Stimulated activated CD4-positive, alpha-beta T cell treated with anti-CD3 and anti-CD28 coated beads, Interleukin-4, amount 100 ng/mL, for 4 hours (primary cell): ENCODE measurements around the gene TMA7B.
A peak's percentile ranks its signal among the peaks of the same experiment; 100 is the strongest.
"Not testable (repeated sequence)": the region's sequence is repeated elsewhere in the genome, so short reads cannot be mapped to it uniquely, and the experiment has no call there.

Source experiments
- DNase-seq, 2 experiments: peaks; one replicate each; pipeline ENCODE4 v3.0.0-alpha.2; 2020

TMA7B gene

DNA sequence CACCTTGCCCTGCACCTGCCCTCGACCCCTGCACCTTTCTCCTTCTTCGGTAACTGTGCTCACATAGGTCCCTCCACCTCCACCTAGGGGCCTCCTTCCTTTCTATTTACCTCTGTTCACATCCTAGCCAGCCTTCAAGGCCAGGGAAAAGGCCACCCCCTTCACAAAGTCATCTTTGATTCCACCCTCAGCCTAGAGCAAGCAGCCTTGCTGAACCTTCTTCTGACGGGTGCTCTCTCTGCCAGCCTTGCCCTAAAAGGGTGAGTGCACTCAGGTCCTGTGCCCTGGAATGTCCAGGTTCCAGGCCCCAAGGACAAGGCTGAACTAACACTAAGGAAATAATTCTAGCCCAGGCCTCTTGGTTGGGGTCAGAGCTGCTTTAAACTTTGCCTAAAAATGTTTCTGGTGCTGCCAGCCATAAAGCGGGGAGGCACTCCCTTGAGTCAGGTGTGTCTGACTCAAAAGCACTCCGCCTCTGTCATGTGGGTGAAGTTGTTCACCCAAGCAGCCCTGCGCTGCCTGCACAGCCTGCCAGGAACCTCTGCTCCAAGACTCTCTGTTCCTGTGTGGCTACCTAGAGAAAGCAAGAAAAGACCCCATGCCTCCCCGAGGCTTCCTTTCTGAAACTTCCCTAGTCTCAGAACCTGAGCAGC, 25.3 kb downstream of the TMA7B start:
- DNase-seq = no peak

DNA sequence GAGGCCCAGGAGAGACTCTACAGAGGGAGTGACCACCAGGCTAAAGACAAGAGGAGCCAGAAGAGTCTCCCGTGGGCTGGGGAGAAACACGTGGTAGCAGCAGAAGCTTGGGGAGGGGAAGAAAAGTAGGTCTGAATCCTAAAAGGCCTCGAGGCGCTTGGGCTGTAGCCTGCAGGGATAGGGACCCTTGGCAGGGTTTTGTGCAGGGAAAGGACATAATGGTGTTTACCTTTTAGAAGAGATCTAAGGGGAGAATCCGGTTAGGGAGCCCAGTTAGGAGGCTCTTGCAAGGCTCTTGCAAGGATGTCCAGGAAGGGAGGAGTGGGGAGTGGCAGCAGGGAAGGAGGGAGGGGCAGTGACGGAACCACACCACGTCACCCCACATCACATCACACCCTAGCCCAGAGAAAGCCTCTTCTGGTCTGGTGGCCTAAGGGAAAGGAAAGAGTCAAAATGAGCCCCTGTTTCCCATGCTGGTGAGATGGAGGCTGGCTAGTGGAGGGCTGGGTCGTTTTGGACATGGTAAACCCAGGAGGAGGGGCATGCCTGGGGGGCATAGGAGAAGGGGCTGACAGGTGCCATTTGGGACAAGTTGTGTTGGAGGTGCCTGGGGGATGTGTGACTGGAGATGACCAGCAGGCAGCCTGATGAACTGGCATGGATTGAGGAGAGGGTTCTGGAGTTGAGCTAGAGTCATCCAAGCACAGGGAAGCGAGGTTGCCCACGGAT, 28.4 kb downstream of the TMA7B start:
- no peak for DNase-seq

DNA sequence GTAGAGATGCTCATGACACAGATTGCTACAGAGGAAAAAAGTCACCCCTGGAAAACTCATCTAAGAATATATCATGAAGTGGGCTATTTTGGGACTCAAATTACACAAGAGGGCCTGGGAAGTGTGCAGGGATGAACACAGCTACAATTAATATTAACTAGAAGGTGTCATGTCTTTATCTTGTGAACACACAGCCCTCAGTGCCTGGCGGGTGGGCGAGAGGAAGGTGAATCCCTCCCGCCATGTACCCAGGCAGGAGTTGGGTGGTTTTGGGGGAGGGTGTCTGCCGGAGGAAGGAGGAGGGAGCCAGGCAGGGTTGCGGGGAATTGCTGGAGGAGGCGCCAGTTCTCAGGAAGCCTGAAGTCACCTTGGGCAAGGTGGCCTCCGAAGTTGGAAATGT, 29.4 kb downstream of the TMA7B start:
- DNase-seq = no peak

DNA sequence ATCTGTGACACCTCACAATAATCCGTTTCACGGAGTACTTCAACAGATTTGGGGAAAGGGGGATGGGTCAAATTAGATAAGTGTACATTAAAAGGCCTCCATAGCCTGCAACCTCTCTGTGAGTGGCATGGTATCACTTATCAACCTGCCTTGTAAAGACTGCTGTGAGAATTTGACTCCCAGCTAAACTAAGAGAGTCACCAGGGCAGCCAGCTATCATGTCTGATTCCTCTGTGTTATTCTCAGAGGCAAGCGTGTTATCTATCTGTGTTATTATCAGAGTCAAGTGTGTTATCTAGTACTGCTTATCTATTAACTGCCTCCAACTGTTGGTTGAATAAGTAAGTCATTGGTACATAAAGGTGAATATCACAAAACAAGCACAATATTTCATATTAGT, 30.5 kb downstream of the TMA7B start:
- no peak for DNase-seq

DNA sequence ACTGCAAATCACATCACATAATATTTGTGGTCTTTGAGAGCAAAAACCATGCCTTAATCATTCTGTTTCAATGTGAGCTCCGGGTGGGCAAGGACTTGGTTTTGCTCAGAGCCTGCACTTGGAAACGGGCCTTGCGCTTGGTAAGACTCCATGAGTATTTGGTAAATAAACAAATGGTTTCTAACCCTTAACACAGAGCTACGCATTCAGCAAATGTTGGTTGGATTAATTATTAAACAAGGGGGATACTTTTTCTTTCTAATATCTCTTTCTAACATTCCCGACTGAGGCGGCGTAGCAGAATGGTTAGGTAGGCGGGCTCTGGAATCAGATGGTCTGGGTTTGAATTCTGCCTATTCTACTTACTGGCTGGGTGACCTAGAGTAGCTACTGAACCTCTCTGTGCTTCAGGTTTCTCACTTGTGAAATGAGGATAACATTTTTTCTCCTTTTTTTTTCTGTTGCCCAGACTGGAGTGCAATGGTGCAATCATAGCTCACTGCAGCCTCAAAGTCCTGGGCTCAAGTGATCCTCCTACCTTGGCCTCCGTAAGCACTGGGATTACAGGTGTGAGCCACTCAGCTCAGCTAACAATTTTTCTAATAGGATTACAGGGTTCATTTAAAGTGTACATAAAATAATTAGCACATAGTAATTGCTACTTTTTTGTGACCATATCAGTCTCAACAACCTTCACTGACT, 31.1 kb downstream of the TMA7B start:
- DNase-seq = no peak

DNA sequence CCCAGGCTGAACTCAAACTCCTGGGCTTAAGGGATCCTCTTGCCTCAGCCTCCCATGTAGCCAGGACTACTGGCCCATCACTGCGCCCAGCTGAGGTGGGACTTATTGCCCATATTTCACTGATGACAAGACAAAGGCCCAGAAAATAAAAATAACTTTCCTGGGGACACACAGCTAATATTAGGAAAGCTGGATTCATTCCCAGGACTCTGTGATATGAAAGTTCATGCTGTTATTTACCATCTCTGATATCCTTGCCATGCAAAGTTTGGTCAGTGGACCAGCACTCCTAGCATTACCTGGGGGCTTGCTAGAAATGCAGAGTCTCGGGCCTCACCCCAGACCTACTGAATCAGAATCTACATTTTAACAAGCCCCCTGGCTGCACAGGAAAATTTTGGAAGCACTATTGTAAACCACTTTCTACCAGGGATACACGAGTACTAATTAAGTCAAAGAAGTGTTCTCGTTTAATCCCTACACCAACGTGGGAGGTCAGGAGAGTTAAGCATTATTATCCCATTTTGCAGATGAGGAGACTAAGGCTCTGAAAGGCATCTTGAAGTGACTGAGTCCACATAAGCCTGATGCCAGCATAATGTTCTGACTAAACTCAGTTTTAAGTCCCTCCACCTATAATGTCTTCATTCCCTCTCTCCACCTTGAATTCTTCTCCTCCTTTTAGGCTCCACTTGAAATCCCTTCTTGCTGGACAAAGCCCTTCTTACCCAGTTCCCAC, 32.1 kb downstream of the TMA7B start:
- no peak for DNase-seq

DNA sequence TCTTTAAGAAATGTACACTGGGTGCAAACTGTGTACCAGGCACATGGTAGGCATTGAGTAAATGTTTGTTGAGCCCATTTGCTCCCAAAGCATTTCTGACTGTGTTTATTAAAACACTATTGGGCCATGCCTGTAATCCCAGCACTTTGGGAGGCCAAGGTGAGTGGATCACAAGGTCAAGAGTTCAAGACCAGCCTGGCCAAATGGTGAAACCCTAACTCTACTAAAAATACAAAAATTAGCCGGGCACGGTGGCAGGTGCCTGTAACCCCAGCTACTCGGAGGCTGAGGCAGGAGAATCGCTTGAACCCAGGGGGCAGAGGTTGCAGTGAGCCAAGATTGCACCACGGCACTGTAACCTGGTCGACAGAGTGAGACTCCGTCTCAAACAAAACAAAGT, 32.7 kb downstream of the TMA7B start:
- not testable (repeated sequence) for DNase-seq

DNA sequence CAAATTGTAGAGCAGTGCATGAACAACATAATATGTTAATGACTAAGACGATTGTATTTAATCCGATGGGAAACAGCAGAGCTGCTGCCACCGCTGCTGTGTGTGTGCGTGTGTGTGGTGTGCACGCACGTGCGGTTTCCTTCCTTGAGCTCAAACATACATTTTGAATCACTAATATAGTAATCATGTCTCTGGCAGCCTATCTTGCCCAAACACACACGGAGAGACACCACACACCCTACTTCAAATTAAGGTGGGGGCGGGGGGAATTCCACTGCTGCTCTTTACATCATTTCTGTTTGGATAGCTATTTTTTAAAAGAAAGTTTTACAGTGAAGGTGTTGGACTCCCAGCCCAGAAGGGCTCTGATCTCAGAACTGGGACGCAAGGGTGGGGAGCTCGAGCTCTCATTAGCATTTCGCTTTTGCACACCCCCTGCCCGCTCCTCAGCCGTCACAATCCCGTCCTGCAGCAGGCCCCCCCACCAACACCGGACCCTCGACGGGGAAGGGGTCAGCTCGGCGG, 33.9 kb downstream of the TMA7B start:
- peak; percentile 32 to 76 for DNase-seq

DNA sequence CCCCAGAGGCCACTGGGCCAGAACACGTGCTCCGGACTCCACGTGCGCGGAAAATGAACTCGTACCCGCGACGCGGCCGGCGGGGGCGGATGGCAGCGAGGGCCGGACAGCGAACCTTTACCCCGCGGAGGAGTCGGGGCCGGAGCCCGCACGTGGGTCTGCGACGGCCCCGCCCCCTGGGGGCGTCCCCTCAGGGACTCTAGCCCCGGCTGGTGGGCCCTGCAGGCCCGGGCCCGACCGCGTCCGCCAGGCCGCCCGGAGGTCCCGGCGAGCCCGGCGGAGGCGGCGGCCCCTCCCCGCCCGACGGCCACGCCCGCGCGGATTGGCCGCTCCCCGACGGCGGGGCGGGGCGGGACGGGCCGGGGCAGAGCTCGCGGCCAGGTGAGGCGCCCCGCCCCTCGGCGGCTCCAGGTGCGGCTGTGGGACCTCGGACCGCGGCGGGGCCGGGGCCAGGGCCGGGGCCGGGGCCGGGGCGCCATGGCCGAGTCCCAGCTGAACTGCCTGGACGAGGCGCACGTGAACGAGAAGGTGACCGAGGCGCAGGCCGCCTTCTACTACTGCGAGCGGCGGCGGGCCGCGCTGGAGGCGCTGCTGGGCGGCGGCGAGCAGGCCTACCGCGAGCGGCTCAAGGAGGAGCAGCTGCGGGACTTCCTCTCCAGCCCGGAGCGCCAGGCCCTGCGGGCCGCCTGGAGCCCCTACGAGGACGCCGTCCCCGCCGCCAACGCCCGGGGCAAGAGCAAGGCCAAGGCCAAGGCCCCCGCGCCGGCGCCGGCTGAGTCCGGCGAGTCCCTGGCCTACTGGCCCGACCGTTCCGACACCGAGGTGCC, 34.6 kb downstream of the TMA7B start, which contains the start of gene FAM83F:
FAM83F (plus strand) TSS at position 389 of the 827 bp plus-strand sequence; CDS start at position 478, 89 bp downstream.
- peak; percentile 19 to 55 for DNase-seq

DNA sequence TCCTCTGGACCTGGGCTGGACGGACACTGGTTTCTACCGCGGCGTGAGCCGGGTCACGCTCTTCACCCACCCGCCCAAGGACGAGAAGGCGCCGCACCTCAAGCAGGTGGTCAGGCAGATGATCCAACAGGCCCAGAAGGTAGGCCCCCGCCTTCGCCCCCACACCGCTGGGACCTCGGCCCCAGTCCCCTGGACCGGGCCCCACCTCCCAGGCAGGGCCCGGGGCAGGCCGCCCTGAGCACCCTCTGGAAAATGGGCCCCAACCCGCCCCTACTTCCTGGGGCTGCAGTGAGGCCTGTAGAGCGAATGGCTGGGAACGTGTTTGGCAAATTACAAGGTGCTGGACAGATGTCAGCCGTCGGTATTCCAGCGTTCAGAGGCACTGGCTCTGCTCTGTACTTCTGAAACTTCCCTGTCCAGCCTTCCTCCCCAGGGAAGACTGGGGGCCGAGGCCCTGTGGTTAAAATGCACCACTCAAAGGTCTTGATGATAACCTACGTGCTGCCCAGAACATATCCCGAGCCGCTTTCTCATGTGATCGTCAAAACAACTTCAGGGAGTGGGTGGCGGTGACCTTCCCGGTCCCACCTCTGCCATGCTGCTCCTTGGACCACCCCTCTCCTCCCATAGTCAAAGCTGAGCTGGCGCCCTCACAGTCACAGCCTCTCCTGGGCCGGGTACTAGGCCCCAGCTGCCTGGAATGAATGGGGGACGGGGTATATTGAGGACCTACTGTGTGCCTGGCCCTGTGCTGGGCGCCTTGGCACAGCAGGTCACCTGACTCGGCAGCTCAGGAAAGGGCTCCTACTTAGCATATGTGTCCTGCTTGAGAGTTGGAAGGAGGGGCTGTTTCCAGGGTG, 35.4 kb downstream of the TMA7B start:
- no peak for DNase-seq

DNA sequence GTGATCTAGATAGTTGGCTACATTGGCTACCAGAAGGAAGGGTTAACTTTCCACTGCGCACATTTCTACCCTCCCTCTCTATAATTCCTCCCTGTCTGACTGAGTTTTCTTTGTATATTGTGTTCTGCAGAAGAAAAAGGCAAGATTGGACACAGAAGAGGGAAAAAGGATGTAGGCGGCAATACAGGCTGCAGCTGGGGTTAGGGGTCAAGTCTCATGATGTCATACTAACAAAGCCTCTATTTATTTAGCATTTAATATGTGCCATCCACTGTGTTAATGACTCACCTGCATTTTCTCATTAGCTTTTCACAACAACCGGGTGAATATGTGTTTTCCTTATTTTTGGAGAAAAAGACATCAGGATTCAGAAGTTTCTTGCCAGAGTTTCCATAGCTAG, 36.5 kb downstream of the TMA7B start:
- DNase-seq = no peak

DNA sequence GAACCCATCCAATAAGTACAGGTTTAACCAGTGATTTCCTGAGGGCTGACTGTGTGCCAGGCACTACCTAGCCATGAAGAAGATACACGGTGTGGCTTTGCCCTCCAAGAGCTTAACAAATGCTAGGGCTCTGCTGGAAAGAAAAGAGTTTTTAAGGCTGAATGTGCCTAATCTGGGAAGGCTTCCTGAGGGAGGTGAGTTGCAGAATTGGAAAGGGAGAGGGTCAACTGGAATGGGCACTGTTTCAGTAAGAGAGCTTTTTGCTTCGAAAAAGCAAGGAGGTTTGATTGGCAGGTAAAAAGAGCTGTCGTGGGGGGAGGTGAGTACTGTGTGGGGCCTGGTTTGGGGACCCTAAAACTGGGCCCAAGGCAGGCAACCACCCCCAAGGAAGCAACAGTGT, 37.2 kb downstream of the TMA7B start:
- DNase-seq = no peak

DNA sequence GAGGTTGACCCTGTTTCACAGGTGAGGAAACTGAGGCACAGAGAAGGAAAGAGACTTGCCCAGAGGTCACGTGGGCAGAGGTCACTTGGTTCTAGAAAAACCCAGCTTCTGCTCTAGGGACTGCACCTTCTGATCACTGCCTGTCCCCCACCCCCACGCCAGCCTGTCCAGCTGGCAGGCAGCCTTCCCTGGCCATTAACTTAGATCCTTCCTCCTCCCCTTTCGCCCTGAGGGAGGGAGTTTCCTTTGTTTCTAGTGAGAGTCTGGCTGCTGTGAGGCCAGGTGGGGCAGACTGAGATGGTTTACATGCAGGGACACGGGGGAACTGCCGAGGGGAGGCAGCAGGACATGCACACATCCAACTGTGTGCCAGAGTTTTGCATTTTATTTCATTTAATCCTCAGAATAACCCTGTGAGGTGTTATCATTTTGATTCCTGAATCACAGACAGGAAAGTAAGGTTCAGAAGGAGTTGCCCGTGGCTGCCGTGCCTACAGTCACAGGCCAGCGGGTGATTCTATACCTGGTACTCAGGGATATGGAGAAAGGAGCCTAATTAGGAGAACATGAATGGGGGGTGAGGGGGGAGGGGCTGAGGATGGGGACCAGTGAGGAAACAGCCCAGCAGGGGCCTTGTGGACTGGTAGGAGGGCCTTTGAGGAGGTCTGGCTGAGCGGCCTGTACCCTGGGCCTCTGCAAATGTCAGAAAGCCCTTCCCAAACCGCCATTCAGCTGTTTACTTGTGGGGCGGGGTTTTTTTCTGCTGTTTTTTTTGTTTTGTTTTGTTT, 37.9 kb downstream of the TMA7B start:
- DNase-seq = no peak

DNA sequence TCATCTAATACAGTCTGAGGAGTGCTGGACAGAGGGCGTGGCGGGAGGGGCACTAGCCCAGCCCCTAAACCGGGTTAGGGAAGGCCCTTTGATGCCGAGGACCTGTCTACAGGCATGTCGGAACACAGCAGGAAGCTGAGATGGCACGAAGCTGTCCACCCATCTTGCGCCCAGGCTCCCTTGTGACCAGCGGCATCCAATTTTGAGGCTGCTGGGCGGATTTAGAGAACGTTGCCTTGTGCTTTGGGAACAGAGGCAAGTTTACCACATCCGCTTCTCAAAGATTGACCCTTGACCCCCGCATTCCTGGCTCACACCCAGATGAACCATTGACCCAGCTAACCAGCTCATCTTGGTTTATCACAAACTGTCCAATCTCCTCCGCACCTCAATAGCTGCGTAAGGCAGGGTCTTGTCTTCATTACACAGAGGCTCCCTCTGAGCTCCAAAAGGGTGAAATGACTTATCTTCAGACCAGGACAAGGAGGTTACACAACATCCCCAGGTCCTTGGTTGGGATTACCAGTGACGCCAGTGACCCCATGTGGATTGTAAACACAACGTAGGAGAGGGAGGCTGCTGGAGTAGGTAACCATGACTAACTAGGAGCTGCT, 39.1 kb downstream of the TMA7B start:
- no peak for DNase-seq

DNA sequence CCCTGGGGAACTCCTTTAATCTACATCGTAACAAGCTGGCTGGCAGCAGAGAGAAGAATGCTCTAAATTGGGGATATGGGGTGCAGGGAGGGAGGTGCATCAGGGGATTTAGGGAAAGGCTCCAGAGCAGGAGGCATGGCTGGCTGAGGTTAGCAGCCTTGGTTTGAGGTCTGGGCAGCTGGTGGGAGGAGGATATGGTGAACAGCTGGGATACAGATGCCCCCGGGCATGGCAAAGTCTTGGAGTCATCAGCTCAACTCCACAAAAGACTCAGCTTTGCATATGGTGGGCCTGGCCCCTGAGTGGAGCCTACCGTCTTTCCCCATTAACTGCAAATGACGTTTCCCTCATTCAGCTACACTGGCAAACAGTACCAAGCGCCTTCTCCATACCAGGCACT, 40.0 kb downstream of the TMA7B start:
- no peak for DNase-seq

DNA sequence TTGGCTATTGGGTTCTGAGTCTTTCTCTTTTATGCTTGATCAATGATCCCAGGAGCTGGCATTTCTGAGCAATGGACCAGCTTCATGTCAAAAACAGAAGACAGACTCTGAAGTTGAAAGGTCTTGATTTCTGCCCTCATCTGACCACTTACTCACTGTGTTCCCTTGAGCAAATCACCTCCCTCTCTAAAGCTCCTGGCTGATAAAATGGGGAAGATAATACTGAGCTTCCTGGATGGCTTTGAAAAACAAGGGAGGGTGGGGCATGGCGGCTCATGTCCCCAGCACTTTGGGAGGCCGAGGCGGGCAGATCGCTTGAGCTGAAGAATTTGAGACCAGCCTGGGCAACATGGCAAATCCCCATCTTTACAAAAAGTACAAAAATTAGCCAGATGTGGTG, 40.9 kb downstream of the TMA7B start:
- no peak for DNase-seq

DNA sequence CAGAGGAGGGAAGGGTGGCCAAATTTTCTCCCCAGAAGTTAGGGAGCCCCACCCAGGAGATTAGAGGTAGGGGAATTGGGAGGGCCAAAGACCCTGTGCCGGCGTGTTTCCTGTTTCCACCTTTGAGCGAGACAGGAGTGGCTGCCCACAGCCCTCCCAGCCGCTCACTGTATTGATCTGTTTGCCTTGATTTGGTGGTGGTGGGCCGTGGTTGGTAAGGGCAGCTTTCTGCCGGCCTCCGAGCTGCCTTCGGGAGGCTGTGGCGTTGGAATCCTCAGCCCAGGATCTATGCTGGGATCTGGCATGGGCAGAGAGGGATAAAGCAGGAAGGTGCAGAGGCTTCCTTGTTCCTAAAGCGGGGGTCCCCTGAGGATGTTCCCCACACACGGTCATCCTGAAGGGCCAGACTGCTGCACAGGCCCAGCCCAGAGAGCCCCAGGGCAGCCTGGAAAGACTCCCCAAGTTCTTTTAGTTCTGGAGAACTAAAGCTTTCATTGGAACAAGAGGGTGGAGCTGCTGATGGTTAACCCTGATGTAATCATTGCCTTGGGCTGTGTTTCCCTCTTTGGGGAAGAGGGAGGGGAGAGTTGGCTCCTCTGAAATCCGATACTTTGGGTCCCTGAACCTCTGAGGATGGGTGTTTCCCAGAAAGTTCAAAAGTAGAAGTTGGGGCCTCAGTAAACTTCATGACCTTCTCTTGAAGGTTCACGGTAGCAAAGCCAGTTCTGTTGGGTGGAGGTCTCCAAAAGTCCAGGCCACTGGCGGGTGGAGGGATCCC, 41.8 kb downstream of the TMA7B start:
- DNase-seq = no peak

DNA sequence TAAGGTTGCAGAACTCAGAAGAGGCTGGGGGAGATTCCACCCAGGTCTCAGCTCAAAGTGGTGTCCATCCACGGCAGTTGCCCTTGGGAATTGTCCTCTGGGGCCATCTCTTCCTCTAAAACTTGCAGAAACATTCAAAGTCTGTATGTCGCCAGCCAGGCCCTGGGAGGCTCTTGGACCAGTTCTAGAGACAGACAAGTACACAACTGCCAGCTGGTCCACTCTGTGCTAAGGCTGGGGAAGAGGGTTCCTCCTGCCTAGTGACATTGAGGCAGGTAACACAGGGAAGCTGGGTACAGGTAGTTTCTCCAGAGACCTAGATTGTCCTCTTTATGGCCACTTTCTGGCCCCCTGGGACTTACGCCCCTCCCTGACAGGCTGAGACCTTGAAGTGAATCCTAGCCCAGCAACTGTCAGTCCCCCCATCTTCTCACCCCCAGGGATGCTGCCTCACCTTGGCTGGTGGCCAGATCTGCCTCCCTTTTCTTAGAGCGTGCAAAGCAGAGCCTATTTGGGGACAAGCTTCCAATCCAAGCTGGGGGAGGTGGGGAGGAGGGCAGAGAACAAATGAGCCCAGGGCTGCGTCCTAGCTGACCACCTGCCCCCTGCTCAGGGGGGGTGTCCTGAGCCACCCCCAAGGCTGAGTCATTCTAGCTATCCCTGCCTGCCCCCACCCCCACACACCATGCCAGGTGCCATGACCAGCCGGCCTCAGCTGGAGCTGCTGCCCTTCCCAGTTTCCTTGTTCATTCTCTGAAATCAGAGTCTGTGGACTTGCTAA, 42.9 kb downstream of the TMA7B start:
- DNase-seq = no peak
